Measurements from ENCODE around the gene WNK2. TPM values are rescaled to one million over a fixed set of nuclear protein-coding genes. Genes with fewer than 3 reads are reported as not detected.
"Not testable (repeated sequence)": the region's sequence is repeated elsewhere in the genome, so short reads cannot be mapped to it uniquely, and the experiment has no call there.

Gene WNK2
- total RNA-seq, 1 donor from 2014 or later = 200 TPM

DNA sequence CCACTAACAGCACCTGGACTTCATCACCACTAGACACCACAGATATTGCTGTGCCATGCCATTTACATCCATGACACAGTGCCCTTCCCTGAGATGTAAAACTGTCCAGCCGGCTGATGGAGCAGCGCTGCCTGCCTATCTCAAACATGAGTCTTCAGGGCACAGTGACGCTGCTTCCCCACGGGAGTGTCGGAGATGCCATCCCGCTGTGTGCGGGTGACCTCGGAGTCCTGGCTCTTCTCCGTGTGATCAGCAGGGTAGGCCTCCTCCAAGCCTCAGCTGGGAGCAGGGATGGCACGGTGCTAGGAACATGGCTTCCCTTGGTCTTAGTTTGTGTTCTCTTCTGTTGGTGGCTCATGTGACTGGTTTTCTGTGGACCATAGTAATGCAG lies 137.3 kb downstream of the WNK2 start:
- intact Hi-C loops (cut with DNase I) = no loop called here
- ATAC-seq (no peak), DNase-seq (ENCODE audit: missing footprints) (no peak)

DNA sequence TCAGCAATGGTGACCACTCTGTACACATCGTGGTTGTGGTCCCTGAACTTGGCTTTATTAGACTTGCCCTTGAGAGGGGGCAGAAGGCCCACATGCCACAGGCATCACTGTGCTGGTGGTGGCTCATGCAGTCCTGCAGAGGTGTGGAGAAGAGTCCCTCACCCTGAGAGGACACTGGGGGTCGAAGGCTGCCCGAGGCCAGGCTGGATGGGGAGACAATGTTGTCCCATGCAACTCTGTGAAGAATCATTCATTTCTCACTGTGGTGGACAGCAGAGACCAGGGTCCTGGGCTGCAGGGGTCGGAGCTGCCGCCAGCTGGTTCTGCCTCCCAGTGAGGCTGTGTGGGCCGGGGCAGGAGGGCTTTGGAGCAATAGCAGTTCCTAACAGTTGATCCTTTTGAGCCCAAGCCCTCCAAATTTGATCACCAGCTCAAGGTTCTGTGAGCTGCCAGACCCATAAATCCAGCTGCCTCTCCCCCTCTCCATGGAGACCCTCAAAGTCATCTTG lies 139.6 kb downstream of the WNK2 start:
- intact Hi-C loops (cut with DNase I); ATAC-seq; DNase-seq (ENCODE audit: missing footprints): not testable (repeated sequence)

DNA sequence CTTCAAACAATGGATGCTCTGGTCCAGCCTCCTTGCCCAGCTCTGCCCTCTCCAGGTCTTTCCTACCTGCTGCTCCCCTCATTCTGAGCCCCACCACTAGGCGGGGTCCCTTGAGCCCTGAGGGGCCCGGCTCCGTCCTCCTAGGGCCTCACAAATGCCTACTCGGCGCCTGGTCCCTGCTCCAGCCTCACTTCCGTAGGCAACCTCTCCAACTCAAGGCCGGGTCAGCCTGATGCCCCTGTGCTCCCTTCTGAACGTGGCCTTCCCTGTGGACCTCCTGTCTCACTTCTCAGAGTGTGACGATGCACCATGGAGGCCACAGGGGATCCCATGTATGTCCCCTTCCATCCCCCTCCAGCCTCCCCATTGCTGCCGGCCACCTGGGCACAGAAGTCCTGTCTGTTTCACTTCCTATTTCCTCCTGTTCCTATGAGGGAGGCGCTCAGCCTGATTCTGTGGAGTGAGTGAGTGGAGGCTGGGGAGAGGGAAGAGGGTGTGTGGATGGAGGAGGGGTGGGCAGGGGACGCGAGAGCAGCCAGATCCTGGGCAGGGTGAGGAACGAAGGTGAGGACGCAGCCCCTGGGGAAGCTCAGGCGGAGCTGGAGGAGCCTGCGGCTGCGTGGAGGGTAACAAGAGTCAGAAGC lies 140.4 kb downstream of the WNK2 start:
- DNase-seq (ENCODE audit: missing footprints) (no peak), ATAC-seq (no peak)
- intact Hi-C loops (cut with DNase I) = no loop called here

DNA sequence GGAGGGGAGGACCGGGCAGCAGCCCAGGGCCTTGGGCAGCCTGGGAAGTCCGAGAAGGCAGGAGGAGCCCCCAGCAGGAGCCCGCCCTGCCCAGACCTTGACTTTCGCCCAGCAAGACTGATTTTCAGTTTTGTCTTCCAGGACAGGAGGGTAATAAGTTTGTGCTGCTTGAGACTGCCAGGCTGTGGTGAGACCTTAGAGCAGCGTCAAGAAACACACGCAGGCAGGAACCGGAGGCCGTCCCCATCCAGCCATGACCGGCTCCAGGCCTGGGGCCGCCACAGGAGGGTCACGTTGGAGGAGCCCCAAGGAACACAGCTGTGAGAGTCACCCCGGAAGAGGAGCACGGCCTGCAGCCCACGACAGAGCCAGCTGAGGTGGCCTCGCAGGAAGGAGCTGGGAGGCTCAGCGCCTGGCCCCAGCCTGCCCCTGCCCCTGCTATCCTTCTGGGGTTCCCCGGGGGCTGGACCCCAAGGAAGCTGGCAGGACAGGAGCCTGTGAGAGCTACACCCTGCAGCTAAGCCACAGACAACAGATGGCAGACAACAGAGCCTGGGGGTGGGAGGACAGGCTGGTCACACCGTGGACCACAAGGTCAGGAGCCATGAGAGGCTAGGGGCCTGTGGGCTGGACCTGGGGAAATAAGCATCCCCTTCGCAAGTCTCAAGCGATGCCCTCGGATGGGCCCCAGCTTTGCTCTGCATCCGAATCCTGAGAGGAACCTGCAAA lies 141.5 kb downstream of the WNK2 start:
- DNase-seq (ENCODE audit: missing footprints) = peak; percentile 62
- ATAC-seq = no peak
- intact Hi-C loops (cut with DNase I) = no loop called here

DNA sequence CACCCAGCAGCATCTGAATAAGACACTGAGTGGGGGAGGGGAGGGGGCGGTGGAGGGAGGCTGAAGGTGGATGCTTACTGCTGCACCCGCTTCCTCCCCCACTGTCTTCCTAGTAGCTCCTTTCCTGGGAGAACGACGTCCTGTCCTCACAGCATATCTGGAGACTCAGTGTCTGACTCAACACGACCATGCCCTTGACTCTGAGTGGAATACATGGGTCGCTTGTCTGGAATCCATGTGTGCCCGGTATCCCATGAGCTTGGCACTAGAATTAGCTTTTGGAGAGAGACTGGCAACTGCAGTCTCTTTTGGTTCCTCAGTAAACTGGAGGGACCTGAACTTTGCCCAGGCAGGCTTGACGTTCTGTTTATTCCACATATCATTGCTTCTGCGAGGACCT lies 142.1 kb downstream of the WNK2 start:
- intact Hi-C loops (cut with DNase I) = no loop called here
- ATAC-seq (peak; percentile 38), DNase-seq (ENCODE audit: missing footprints) (no peak)

DNA sequence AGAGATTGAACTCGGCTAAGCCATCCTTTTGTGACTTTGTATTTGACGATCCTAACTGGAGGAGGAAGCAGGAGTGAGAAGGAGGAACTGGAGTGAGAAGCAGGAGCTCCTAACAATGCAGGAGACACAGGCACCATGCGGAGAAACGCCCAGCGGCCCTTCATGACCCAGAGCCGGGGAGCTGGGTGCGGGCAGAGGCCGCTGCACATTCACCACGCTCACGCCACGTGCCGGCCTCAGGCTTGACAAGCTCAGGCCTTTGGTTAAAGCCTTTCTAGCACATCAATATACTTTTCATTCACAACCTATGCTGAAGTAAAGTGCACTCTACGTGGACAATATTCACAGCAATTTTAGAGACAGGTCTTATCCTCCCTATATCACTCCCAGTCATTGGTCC lies 142.7 kb downstream of the WNK2 start:
- no peak for ATAC-seq
- intact Hi-C loops (cut with DNase I) = no loop called here
- DNase-seq (ENCODE audit: missing footprints) = no peak

DNA sequence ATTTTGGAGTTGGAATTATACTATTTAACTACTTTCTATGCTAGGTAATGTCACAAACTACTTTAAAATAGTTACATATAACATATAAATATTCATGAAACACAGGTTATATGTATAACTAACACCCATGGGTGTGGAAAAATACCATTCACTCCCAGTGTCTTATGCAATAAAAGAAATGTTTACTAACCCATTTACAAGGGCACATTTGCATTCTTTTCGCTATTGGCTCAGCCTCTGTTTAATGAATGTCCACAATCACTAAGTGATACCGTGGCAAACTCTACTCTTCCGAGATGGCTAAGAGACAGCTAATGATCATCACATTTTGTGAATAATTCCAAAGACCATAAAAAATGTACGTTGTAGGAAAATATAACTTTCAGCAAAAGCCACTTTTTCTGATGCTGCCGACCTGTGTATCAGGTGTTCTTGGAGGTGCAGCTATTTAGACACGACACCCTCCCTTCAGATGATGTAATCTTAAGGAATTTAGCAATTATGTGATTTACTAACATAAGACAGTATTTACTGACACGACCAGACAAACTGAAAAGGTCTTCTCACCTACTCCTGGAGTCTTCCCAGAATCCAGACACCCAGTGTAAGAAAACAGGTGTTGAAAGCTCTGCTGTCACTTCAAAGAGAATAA lies 145.8 kb downstream of the WNK2 start:
- no peak for ATAC-seq
- intact Hi-C loops (cut with DNase I) = no loop called here
- DNase-seq (ENCODE audit: missing footprints) = no peak

DNA sequence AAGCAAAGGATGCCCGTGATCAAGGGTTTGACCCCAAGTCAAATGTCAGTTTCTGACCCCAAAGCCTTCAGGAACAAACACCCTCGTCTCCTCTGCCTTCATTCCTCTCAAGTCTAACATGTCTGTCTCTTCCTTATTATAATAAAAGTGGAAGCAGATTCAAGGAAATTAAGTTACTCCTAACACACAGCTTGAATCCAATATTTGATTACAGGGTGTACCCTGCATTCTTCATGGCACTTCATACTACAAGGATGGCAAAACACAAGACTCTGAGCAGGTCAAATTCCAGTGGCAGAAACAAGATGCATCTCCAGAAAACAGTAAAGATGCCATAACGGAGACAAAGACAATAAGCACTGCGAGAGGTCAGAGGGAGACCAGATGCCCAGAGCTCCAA lies 148.4 kb downstream of the WNK2 start:
- DNase-seq (ENCODE audit: missing footprints) (no peak), ATAC-seq (no peak)
- intact Hi-C loops (cut with DNase I) = no loop called here

DNA sequence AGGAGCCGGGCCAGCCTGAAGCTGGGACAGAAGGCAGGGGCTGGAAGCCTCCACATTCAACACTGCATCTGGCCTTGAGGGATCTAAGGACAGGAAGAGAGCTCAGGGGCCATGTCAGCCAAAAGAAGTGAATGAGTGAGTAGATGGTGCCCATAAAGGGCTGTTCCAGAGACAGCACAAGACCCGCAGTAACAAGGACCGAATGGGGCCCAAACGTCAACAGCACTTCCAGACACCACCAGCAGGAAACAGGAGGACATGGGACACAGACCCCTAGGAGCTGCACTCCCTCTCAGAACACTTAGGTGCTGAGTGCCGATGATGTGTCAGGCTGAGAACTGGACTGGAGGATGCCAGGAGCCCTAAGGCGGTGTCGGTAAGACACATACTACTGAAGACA lies 152.8 kb downstream of the WNK2 start:
- ATAC-seq (no peak), DNase-seq (ENCODE audit: missing footprints) (no peak)
- intact Hi-C loops (cut with DNase I) = no loop called here

DNA sequence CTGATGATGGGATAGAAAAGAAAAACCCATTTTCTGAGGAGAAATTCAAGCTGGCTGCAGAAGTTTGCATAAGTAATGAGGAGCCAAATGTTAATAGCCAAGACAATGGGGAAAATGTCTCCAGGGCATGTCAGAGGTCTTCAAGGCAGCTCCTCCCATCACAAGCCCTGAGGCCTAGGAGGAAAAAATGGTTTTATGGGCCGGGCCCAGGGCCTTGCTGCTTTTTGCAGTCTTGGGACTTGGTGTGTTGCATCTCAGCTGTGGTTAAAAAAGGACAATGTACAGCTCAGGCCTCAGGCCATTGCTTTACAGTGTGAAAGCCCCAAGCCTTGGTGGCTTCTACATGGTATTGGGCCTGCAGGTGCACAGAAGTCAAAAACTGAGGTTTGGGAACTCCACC lies 154.3 kb downstream of the WNK2 start:
- ATAC-seq; intact Hi-C loops (cut with DNase I); DNase-seq (ENCODE audit: missing footprints): not testable (repeated sequence)

DNA sequence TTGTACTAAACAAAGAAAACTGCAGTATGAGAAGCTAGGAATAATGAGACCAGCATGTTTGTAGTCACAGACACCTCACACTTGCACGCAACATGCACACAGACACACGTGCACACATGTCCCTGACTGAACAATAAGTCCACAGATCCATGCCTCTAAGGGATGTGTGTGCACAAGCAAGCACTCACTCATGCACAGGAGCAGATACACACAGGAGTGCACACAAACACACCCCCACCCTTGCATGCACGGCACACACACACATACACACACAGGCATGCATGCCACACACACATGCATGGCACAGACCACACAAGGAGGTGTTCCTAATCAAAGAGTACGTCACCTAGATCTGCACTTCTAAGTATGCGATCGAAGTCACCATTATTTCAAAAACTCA lies 156.2 kb downstream of the WNK2 start:
- ATAC-seq (no peak), DNase-seq (ENCODE audit: missing footprints) (no peak)
- intact Hi-C loops (cut with DNase I) = no loop called here

DNA sequence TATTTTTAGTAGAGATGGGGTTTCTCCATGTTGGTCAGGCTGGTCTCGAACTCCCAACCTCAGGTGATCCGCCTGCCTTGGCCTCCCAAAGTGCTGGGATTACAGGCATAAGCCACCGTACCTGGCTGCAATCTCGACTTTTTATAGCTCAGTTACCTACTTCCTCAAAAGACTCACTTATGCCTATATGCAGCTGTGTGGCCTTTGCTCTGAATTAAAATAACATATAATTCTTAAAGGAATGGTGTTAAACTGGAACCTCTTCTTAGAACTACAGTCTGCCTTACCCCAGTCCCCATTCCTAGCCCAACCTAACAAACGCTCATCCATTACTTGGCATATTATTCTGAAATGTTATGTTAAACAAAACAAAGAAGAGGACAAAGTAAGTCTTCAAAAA lies 157.9 kb downstream of the WNK2 start:
- intact Hi-C loops (cut with DNase I); DNase-seq (ENCODE audit: missing footprints); ATAC-seq: not testable (repeated sequence)

DNA sequence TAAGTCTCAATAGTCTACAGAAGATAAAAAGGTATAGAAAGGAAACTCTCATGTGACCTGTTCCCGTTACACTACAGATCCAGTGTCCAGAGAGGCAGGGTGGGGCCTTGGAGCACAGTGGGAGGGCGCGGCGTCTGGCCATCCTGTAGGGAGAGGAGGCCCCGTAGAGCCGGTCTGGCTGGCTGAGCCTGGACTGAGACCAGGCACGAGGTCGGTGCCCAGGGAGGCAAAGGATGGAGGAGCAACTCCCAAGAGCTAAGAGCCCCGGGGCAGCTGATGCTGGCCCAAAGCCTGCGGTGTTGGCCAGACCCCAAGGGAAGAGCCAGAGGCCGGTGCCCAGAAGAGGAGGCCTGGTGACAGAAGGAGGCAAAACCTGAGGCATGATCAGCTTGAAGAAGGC lies 158.5 kb downstream of the WNK2 start:
- intact Hi-C loops (cut with DNase I); DNase-seq (ENCODE audit: missing footprints): not testable (repeated sequence)
- ATAC-seq = peak; percentile 31

DNA sequence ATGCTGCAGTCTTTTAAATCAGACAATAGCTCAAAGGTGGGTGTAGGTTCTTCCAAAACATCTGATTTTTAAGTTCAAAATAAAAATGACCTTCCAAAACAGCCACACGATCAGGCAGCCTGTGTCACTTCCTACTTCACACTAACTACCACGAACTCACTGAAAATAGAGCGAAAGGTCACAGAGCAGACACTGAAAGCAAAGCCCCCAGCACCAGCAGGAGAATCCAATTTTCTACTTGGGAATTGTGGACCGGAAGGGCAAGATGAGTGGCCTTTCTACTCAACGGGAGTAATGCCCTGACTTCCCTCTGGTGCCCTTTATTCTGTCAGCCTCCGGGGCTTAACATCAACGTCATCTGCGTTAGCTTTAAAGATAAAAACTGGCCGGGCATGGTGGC lies 159.7 kb downstream of the WNK2 start:
- ATAC-seq = no peak
- intact Hi-C loops (cut with DNase I) = no loop called here
- DNase-seq (ENCODE audit: missing footprints) = no peak

DNA sequence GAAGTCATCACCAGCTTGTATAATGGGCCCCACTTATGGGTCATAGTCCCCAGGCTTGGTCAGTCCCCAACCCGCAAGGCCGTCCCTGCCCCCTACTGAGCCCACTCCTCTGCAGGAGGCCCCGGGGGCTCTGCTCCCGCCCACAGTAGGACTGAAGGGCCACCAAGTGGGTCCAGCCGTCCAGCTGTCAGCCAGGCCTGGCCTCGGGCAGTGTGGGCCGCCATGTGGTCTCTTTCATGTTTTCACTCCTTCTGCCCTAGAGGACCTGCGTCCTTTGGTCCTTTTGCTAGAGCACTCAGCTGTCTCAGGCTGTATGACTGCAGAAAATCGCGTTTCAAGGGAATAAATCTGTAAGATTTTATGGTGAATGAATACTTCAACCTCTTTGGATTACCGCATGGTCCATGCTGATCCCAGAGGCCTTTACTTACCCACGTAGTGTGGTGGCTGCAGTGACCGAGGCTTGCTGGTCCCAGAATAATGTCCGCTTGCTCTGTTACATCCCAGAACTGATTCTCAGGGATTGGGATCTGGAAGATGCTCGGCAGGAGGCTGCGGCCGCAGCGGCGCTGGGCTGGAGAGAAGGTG lies 161.8 kb downstream of the WNK2 start:
- DNase-seq (ENCODE audit: missing footprints) (no peak), ATAC-seq (peak; percentile 34)
- intact Hi-C loops (cut with DNase I) = no loop called here

DNA sequence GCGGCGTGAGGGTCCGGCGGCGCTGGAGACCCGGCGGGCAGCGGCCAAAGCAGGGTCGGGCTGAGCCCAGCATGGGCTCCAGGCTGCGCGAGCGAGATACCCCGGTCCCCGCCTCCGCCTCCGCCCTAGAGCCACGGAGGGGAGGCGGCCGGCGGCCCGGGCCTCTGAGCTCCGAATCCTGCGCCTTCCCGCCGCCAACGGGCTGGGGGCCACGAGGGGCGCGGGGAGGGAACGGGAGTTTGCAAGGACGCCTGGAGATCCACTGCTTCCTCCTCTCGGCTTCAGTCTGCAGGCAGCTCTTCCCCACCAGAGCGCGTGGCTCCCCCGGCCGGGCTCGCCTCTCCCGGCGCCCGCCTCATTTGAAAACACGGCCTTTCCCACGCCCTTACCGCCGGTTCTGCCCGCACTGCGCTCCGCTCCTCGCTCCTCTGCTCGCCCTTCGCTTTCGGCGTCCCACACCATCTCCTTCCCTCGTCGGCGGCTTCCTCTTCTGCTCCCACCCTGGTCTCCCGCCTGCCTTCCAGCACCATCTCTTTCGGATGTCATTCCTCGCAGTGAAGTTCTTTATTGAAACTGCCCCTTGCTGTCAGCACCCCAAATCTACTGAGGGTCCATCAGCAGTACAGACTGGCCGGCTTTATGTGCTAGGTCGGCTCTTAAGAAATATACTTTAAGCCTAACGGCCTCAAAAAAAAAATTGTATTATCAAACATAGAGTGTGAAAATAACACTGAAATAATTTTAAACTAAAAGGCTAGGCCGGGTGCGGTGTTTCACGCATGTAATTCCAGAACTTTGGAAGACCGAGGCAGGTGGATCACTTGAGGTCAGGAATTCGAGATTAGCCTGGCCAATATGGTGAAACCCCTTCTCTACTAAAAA lies 162.5 kb downstream of the WNK2 start:
- ATAC-seq = peak; percentile 72
- intact Hi-C loops (cut with DNase I) = no loop called here
- no peak for DNase-seq (ENCODE audit: missing footprints)

DNA sequence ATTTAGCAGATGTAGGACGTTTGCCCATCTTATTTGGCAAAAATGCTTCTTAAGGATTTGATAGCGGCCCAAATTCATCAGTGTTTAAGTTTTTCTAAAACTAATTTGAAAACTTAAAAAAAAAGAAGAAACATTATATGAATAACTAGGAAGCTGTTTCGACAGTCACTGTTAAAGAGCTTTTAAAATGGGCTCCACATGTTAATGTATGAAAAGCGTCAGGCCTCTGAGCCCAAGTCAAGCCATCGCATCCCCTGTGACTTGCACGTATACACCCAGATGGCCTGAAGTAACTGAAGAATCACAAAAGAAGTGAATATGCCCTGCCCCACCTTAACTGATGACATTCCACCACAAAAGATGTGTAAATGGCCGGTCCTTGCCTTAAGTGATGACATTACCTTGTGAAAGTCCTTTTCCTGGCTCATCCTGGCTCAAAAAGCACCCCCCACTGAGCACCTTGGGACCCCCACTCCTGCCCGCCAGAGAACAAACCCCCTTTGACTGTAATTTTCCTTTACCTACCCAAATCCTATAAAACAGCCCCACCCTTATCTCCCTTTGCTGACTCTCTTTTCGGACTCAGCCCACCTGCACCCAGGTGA lies 163.5 kb downstream of the WNK2 start:
- ATAC-seq; DNase-seq (ENCODE audit: missing footprints); intact Hi-C loops (cut with DNase I): not testable (repeated sequence)
